Keratinocyte (primary cell): ENCODE measurements around the gene MAEL. TPM values are rescaled to one million over a fixed set of nuclear protein-coding genes. Genes with fewer than 3 reads are reported as not detected.

Experiments
- DNase-seq: peaks from one replicate; pipeline ENCODE4 v3.0.0-alpha.2; 2011; ENCODE audit warnings: low read depth, missing footprints, low spot score
- FAIRE-seq: peaks from 2 replicates; lab custom pipeline; 2011; peaks lifted over from hg19 to GRCh38; lab: Jason Lieb, UNC
- H2AFZ ChIP-seq: 2 replicates; pipeline ENCODE4 v1.6.0; 2012; ENCODE audit warnings: low read length, control low read depth, inconsistent platforms; ENCODE audit not compliant: control insufficient read depth
- H3K27ac ChIP-seq: 2 replicates; pipeline ENCODE4 v1.5.1; 2011; ENCODE audit warnings: low read length; ENCODE audit not compliant: control insufficient read depth, insufficient read depth
- H3K27me3 ChIP-seq: 3 replicates; pipeline ENCODE4 v1.6.0; 2011; ENCODE audit warnings: low read length; ENCODE audit not compliant: control insufficient read depth, insufficient read depth; ENCODE audit errors: extremely low read depth
- H3K36me3 ChIP-seq, 2 experiments: 2 replicates in 1 of 2; 3 replicates in 1 of 2; pipeline ENCODE4 v1.5.1; 2011; ENCODE audit warnings: low read length in 2 of 2, mild to moderate bottlenecking in 1 of 2; ENCODE audit not compliant: control insufficient read depth in 2 of 2, insufficient read depth in 2 of 2; ENCODE audit errors: extremely low read depth in 1 of 2
- H3K4me1 ChIP-seq: 3 replicates; pipeline ENCODE4 v1.5.1; 2011; ENCODE audit warnings: low read length; ENCODE audit not compliant: control insufficient read depth, insufficient read depth; ENCODE audit errors: extremely low read depth
- H3K4me2 ChIP-seq: 3 replicates; pipeline ENCODE4 v1.6.0; 2011; ENCODE audit warnings: low read depth, low read length; ENCODE audit not compliant: control insufficient read depth, insufficient read depth; ENCODE audit errors: extremely low read depth
- H3K4me3 ChIP-seq, 3 experiments: fragments of 200-600 bp in 1 of 3; sonication (generic) in 1 of 3; 2 replicates in 2 of 3; 3 replicates in 1 of 3; pipeline ENCODE4 v1.5.1; 2011 to 2016; ENCODE audit warnings: low read length in 3 of 3, mild to moderate bottlenecking in 3 of 3, control low read depth in 2 of 3, inconsistent platforms in 1 of 3, low read depth in 1 of 3, mixed read lengths in 1 of 3, mixed run types in 1 of 3, moderate library complexity in 1 of 3; ENCODE audit not compliant: control insufficient read depth in 2 of 3, insufficient read depth in 2 of 3; ENCODE audit errors: extremely low read depth in 1 of 3
- H3K79me2 ChIP-seq: 2 replicates; pipeline ENCODE4 v1.6.0; 2012; ENCODE audit warnings: low read length; ENCODE audit not compliant: control insufficient read depth, insufficient read depth
- H3K9ac ChIP-seq: 3 replicates; pipeline ENCODE4 v1.6.0; 2011; ENCODE audit warnings: low read length; ENCODE audit not compliant: control insufficient read depth, insufficient read depth; ENCODE audit errors: extremely low read depth
- H3K9me1 ChIP-seq: 3 replicates; pipeline ENCODE4 v1.6.0; 2011; ENCODE audit warnings: low read length; ENCODE audit not compliant: control insufficient read depth, insufficient read depth; ENCODE audit errors: extremely low read depth
- H3K9me3 ChIP-seq: 2 replicates; pipeline ENCODE4 v1.5.1; 2012; ENCODE audit warnings: low read depth, low read length; ENCODE audit not compliant: control insufficient read depth
- H4K20me1 ChIP-seq: 3 replicates; pipeline ENCODE4 v1.6.0; 2011; ENCODE audit warnings: low read length; ENCODE audit not compliant: control insufficient read depth, insufficient read depth; ENCODE audit errors: extremely low read depth
- CTCF ChIP-seq, 3 experiments: IDR thresholded peaks in 1 of 3; conservative IDR thresholded peaks in 1 of 3; optimal IDR thresholded peaks in 1 of 3; 2 replicates in 2 of 3; 3 replicates in 1 of 3; pipeline versions ENCODE3 to v1.5.1; 2011; ENCODE audit warnings: low read length in 3 of 3, mild to moderate bottlenecking in 3 of 3, moderate library complexity in 2 of 3, control low read depth in 1 of 3, inconsistent platforms in 1 of 3; ENCODE audit not compliant: insufficient read depth in 2 of 3; ENCODE audit errors: extremely low read depth in 1 of 3
- EZH2 ChIP-seq: IDR thresholded peaks from one replicate; pipeline ENCODE4 v1.6.1; 2012; ENCODE audit warnings: inconsistent platforms, mild to moderate bottlenecking, low read length, moderate library complexity
- dilution Hi-C: fragments of 300-500 bp; cut with MboI; formaldehyde crosslinking; loops from one replicate; pipeline ENCODE4 v1.7.0; 2020; ENCODE audit warnings: low sequenced_read_pairs; ENCODE audit not compliant: extremely low pct_ligation_motif_present
- polyA plus RNA-seq, 5 experiments: library from polyadenylated mRNA; depleted of rRNA in 3 of 5; stranded (reverse) in 3 of 5; stranded (forward) in 1 of 5; unstranded in 1 of 5; fragments of >200 nt; gene quantifications; 1 replicate in 1 of 5; 2 replicates in 3 of 5; 3 replicates in 1 of 5; pipeline versions ENCODE4 v1.2.1 to v1.2.3, GENCODE V29; 2011 to 2012; ENCODE audit warnings: missing spikeins in 2 of 5, low read depth in 1 of 5, low replicate concordance in 1 of 5

The MAEL gene
- polyA plus RNA-seq, 1 donor (not counting 4 experiments of a cell fraction or from before 2014, with no cell fraction given) = not detected

DNA sequence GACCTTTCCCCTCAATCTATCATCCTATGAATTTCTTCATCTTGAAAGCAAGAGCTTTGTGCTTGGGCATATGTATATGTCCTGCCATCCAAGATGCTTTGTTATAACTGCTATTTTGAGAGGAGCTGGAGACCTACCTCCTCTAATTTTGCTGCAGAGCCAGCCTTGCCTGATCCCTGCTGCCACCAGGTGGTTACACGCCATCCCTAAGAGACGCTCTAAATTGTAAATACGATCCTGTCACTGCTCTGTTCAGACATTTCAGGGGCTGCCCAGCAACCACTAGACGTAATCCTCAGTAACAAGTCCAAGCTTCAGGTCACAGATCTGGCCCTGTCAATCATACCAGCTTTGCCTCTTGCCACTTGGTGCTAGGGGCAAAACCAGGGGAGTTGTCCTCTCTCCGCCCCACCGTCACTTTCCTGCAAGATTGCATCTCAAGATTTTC, 68.2 kb downstream of the MAEL start:
- H3K36me3 ChIP-seq = no peaks in the 10 kb centered on the region
- H3K9me3 ChIP-seq = no peaks in the 10 kb centered on the region
- H3K79me2 ChIP-seq = no peaks in the 10 kb centered on the region
- FAIRE-seq (no peak), DNase-seq (no peak)
- no peak overlapping the region for H3K4me3 ChIP-seq
- H2AFZ ChIP-seq = peak overlapping the region; percentile 7
- TF ChIP-seq EZH2 = no peak
- peak; percentile 51 to 84 (median 73) for TF ChIP-seq CTCF (optimal IDR thresholded peaks at IDR 0.05 in 1 of 3, IDR thresholded peaks at IDR 0.05 in 1 of 3, conservative IDR thresholded peaks at IDR 0.05 in 1 of 3; ENCODE audit: extremely low read depth in 1 of 3, insufficient read depth in 2 of 3, low read length in 3 of 3)
- no peak overlapping the region for H3K4me2 ChIP-seq
- peaks cover 6% of the 10 kb centered on the region for H3K4me1 ChIP-seq
- no peaks in the 10 kb centered on the region for H3K9me1 ChIP-seq
- no peak overlapping the region for H3K9ac ChIP-seq
- H4K20me1 ChIP-seq = no peaks in the 10 kb centered on the region
- no peak overlapping the region for H3K27ac ChIP-seq
- dilution Hi-C loops = loop anchor here (25.0 kb wide), 2 partner anchors 195 to 455 kb away; partner anchors contain the start of gene CD247
- peaks cover 4% of the 10 kb centered on the region for H3K27me3 ChIP-seq

DNA sequence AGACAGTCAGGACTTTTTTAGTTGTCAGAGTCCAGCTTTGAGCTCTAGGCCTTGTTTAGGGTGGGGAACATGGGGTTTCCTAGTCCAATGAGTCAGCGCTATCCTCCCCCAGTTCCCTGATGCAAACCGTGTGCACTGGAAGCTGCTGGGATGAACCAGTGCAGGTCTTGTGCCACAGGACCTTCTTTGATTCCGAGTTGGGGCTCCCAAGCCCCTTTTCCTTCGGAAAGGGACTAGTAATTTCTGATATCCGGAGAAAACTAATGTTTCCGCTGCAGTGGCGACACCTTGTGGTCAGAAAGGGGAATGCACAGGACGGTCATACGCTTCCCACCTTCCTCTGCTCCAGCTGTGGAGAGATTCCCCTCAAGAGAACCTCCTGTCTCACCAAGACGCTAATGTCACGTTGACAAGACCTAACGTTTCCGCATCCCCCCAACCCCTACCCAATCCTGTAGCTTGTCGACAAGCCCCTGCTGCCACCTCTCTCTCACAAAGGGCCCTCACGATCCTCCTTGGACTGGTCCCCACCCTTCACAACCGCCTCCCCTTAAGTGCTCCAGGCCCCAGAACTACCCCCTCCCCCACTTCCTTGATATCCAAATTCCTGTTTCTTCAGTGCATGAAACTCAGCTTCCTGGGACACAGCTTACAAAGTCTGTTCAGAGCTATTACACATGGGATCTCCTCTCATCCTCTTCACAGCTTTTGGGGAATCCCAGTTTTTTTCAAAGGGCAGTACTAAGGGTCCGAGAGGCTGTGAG, 70.1 kb downstream of the MAEL start:
- no peaks in the 10 kb centered on the region for H4K20me1 ChIP-seq
- H3K27me3 ChIP-seq = peaks cover 4% of the 10 kb centered on the region
- no peaks in the 10 kb centered on the region for H3K9me3 ChIP-seq
- no peaks in the 10 kb centered on the region for H3K36me3 ChIP-seq
- H3K79me2 ChIP-seq = no peaks in the 10 kb centered on the region
- DNase-seq = peak; percentile 13
- H2AFZ ChIP-seq = peak overlapping the region; percentile 90
- dilution Hi-C loops = loop anchor here (25.0 kb wide), 2 partner anchors 197 to 453 kb away; partner anchors contain the start of gene CD247
- H3K4me1 ChIP-seq = peaks cover 6% of the 10 kb centered on the region
- peak overlapping the region; percentile 64 for H3K4me2 ChIP-seq
- H3K27ac ChIP-seq = no peak overlapping the region
- H3K4me3 ChIP-seq = no peak overlapping the region
- H3K9me1 ChIP-seq = no peaks in the 10 kb centered on the region
- TF ChIP-seq EZH2 (no peak), CTCF (optimal IDR thresholded peaks at IDR 0.05 in 1 of 3, IDR thresholded peaks at IDR 0.05 in 1 of 3, conservative IDR thresholded peaks at IDR 0.05 in 1 of 3; ENCODE audit: extremely low read depth in 1 of 3, insufficient read depth in 2 of 3, low read length in 3 of 3) (peak; percentile 94 to 97 (median 94))
- no peak overlapping the region for H3K9ac ChIP-seq
- FAIRE-seq = no peak
